DMS 273 (cell line): ENCODE results near the gene BRD2.

Experiments used
- DNase-seq: peaks from one replicate; lab custom pipeline; 2025; ENCODE audit not compliant: unreplicated experiment; lab: John Stamatoyannopoulos, UW

Gene BRD2

GRCh38 chr6:32971242-32971580 is 2.8 kb downstream of the BRD2 start:
- no peak for DNase-seq

DNA sequence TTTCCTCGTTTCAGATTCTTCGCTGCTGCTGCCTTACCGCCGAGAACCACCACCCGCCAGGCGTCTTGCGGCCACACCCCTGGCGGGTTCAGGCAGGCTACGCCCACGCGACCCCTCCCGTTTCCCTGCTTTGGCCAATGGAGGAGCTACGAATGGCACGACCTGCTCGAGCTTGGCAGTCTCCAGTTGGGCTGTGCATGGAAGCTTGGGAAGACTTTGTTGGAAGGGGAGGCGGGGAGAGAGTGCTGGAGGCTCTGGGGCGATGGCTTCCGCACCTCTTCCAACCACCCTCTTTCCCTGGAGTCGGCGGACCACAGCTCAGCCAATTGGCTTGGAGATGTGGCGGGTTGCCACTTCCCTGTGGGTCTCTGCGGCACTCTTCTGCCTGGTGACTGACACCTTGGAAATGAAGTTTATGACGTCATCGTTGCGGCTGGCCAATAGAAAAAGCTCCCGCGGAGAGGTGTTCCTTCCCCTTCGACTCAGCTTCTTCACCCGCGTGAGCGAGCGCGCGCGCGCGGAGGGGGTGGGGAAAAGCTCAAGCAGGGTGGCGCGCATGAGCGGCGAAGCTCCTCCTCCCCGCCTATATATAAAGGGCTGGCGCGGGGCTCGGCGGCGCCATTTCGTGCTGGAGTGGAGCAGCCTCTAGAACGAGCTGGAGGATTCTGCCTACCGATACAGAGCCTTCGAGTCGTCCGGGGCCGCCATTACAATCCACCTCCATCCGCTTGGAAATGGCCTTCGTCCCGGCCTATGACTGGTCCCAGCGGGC is 3.4 kb downstream of the BRD2 start:
- peak; percentile 100 for DNase-seq

- peak; percentile 85 for DNase-seq
These were observed 4.2 kb downstream of the BRD2 start for GRCh38 chr6:32972353-32973143.

DNA sequence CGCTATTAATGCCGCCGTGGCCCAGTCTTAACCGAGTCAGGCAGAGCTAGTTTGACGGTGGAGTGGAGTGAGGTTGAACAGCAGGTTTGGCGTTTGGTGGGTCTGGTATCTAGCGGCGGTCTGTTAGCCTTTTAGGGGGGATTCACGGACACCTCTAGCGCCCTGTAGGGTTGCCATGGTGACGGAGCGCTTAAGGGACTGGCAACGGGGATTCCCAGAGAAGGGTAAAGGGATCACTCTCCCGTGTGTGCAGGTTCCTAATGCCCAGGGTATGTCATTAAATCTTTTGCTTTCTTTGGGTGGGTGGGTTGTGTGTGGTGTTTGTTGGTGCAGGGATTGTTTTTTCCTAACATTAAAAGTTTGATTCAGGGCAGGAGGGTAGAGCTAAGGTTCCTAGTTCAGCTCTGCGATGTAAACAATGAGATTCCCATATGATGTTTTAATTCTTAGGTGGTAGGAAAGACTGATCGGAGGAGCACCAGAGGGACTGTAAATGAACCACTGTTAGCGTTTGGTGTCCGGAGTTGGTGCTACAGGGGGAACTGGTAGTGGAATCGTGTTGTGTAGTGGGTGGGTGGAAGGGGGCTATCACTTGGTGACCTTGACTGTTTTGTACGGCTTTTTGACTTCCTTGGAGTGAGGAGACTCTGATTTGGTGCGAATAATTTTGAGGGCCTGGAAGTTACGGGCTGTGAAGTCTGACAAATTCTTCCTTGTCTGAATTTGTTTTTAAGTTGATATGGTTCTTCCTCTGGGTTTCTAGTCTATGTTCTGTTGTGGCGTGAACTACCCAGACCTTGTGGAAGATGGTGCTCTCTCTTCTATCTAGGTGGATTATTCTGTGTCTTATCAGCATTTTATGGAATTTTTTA is 5.0 kb downstream of the BRD2 start:
- peak; percentile 74 for DNase-seq

GRCh38 chr6:32974016-32974333 is 5.6 kb downstream of the BRD2 start:
- DNase-seq: peak; percentile 58

DNA sequence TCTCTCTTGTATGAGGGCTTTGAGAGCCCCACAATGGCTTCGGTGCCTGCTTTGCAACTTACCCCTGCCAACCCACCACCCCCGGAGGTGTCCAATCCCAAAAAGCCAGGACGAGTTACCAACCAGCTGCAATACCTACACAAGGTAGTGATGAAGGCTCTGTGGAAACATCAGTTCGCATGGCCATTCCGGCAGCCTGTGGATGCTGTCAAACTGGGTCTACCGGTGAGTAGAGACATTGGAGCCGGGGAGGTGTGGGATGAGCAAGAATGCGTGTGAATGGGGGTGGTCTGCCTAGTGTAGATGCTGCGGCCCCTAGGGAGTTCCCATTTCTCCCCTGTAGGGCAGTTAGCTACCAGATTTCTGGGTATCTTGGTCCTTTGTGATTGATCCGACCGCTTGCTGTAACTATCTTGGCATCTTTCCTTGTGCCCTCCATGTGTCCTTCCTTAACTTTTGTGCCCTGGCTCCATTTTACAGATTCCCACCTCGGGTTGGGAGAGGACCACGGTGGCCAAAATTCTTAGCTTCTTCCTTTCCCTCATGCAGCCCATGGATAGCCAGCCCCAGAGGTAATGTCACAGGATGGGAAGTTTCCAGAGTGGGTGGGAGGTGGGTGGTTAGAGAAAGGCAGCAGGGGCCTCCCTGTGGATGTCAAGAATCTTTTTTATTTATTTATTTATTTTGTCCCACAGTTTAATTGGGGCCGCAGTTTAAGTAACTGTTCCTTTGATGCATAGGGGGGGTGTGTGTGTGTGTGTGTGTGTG is 6.3 kb downstream of the BRD2 start:
- no peak for DNase-seq

DNA sequence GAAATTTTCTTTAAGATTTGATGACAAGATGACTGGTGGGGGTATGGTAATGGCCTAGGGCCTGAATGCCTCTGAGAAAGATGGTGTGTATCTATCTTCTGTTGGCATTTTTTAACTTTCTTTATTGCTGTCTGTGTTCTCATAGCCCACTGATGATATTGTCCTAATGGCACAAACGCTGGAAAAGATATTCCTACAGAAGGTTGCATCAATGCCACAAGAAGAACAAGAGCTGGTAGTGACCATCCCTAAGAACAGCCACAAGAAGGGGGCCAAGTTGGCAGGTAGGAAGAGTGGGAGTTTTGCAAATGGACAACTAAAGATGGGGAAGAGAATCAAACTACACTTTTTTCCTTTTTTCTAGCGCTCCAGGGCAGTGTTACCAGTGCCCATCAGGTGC is 7.5 kb downstream of the BRD2 start:
- DNase-seq: no peak

GRCh38 chr6:32976334-32977069 is 8.1 kb downstream of the BRD2 start:
- DNase-seq: no peak

GRCh38 chr6:32977272-32977952 is 9.0 kb downstream of the BRD2 start:
- no peak for DNase-seq

DNA sequence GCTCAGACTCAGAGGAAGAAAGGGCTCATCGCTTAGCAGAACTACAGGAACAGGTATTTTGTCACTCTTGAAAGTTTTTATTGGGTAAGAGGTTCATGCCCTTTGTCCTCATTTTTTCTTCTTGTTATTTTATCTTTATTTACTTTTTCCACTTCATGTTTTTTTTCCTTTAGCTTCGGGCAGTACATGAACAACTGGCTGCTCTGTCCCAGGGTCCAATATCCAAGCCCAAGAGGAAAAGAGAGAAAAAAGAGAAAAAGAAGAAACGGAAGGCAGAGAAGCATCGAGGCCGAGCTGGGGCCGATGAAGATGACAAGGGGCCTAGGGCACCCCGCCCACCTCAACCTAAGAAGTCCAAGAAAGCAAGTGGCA is 9.5 kb downstream of the BRD2 start:
- no peak for DNase-seq

DNA sequence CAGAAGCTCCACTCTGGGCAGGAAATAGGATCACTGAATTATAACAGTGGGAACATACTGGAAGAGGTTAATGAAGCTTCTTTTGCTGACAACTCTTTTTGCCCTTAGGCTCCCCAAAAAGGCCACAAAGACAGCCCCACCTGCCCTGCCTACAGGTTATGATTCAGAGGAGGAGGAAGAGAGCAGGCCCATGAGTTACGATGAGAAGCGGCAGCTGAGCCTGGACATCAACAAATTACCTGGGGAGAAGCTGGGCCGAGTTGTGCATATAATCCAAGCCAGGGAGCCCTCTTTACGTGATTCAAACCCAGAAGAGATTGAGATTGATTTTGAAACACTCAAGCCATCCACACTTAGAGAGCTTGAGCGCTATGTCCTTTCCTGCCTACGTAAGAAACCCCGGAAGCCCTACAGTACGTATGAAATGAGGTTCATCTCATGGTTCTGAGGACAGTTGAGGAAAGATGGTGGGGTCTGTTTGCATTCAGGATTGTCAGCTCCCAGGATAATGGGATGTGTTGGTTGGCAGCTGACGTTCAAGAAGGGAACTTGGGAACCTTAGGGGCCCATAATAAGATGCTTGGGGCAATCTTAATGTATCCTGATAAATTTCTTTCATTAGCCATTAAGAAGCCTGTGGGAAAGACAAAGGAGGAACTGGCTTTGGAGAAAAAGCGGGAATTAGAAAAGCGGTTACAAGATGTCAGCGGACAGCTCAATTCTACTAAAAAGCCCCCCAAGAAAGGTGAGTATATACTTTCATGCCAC is 11.5 kb downstream of the BRD2 start:
- no peak for DNase-seq

DNA sequence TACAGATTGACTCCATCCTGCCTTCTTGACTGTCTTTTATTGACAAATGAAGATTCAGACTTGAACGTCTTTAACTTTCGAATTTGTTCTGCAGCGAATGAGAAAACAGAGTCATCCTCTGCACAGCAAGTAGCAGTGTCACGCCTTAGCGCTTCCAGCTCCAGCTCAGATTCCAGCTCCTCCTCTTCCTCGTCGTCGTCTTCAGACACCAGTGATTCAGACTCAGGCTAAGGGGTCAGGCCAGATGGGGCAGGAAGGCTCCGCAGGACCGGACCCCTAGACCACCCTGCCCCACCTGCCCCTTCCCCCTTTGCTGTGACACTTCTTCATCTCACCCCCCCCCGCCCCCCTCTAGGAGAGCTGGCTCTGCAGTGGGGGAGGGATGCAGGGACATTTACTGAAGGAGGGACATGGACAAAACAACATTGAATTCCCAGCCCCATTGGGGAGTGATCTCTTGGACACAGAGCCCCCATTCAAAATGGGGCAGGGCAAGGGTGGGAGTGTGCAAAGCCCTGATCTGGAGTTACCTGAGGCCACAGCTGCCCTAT is 12.2 kb downstream of the BRD2 start:
- peak; percentile 44 for DNase-seq

- peak; percentile 89 for DNase-seq
These were observed 13.8 kb downstream of the BRD2 start for GRCh38 chr6:32982084-32982701.

DNA sequence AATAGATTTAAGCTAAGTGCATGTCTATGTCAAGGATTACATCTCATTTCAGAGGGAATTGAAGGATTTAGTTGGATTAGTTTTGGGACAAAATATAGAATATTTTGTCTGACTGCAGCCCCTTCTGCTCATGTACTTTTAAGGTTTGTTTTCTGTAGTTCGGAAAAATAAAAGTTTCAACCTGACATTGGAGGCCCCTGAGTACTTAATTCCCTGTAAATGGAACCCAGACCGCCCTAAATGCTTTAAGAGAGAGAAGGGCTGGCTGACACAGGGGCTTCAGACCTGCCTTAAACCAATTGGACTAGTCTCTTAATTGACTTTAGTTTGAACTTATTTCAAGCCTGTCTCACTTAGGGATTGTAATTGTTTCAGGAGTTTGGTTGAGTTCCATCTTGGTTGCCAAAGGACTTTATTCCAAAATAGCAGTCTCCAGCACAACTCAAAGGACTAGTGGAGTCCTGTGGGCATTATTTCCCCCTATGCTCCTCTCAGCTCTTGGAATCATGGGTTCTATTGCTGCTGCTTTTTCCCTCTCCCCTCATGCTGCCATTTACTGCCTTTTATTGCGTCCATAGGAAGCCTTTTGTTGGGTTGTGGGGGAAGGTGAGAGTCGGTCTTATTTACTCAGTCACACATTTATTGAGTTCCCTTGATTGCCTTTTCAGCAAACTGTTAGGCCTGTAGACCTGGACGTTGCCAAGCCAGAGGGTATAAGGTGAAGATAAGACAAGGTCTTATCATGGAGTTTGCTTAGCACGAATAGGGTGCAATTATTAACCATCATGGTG is 14.5 kb downstream of the BRD2 start:
- peak; percentile 65 for DNase-seq

DNA sequence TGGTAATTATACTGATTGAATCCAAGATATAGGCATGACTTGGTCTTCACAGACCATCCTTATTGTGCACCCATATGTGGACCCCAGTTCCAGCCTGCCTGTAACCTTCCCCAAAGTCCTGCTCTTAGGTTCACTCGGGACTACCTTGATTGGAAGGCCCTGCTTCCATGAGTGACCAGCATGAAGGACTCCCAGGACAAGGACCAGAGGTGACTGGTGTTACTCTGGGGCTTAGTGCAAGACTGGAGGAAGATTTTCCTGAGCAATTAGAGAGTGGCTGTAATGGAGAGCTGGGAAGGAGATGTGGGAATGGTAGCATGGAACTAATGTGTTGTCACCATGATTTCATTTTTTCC is 15.1 kb downstream of the BRD2 start:
- DNase-seq: no peak

DNA sequence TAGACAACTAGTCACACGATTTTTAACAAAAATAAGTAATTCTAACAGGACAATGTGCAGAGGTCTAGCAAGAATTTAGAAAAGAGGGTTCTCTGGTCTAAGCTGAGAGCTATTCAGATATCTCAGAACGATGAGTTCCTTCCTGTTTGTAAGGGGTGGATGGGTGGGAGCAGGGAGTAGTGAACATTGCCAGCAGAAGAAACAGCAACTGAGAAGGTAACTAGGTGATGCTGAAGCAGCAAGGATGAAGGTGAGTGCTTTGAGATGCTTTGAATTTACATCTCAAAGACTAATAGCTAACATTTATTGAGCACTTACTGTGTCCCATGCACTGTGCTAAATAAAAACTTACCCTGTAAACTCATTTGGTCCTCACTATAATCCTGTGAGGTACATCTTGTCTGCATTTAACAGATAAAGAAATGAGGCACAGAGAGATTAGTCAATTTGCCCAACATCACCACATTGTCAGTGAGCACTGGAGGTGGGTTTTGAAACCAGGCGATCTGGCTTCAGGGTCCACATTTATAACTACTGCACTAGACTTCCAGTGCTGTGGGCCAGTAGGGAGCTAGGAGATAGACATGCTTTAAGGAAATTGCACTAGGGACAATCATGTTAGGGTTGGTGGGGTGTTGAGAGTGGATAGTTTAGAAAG is 15.7 kb downstream of the BRD2 start:
- no peak for DNase-seq
